K562 (cell line): ENCODE measurements around the gene OGN. TPM values are rescaled to one million over a fixed set of nuclear protein-coding genes. Genes with fewer than 3 reads are reported as not detected.

Experiments used
- ATAC-seq: fragments of 200-7000 bp; cut with Tn5 transposase; 3 replicates; pipeline ENCODE4 v1.9.1; 2020; ENCODE audit warnings: moderate library complexity
- BruUV-seq: library from RNA; stranded (reverse); fragments of 400-500 nt; replicated peaks from 2 replicates; lab custom pipeline; 2021; lab: Mats Ljungman, UMichigan
- CTCF ChIA-PET: fragments of 300-600 bp; formaldehyde crosslinking; extraction: SDS; loops from one replicate; lab custom pipeline; 2021; ENCODE audit warnings: low intra/inter-chr PET ratio; lab: Yijun Ruan, JAX
- POLR2A ChIA-PET: fragments of 300-600, 350-650 bp; sonication (Branson Sonifier 250); formaldehyde crosslinking; extraction: SDS; loops from one replicate; lab custom pipeline; 2021; ENCODE audit warnings: antibody characterized with exemption, inconsistent platforms; lab: Yijun Ruan, JAX
- DNase-seq, 4 experiments: peaks; one replicate each; pipeline versions ENCODE4 v3.0.0 to v3.0.0-alpha.2; 2011 to 2018; ENCODE audit warnings: low spot score in 3 of 4, mixed read lengths in 3 of 4; ENCODE audit errors: extremely low read depth in 1 of 4
- FAIRE-seq: peaks from 2 replicates; lab custom pipeline; 2011; peaks lifted over from hg19 to GRCh38; lab: Jason Lieb, UNC
- H2AFZ ChIP-seq: 2 replicates; pipeline ENCODE4 v1.6.0; 2011; ENCODE audit warnings: low read depth, low read length, control low read depth, inconsistent platforms
- H3K27ac ChIP-seq: fragments of 200-600 bp; 3 replicates; pipeline ENCODE4 v1.8.0; 2011; ENCODE audit warnings: low read depth, mild to moderate bottlenecking, control low read depth, inconsistent platforms, low read length, moderate library complexity, mixed read lengths; ENCODE audit errors: extremely low read depth
- H3K27me3 ChIP-seq, 2 experiments: fragments of 300-600 bp in 1 of 2; 2 replicates in 1 of 2; 3 replicates in 1 of 2; pipeline versions ENCODE4 v1.6.0 to v1.8.0; 2011; ENCODE audit warnings: inconsistent platforms in 2 of 2, low read length in 2 of 2, mild to moderate bottlenecking in 1 of 2, mixed read lengths in 1 of 2, moderate library complexity in 1 of 2; ENCODE audit not compliant: control insufficient read depth in 2 of 2, insufficient read depth in 2 of 2
- H3K36me3 ChIP-seq: fragments of 300-600 bp; 3 replicates; pipeline ENCODE4 v1.8.0; 2011; ENCODE audit warnings: mild to moderate bottlenecking, low read length, inconsistent platforms; ENCODE audit not compliant: control insufficient read depth, insufficient read depth
- H3K4me1 ChIP-seq, 2 experiments: fragments of 200-600 bp in 1 of 2; replicated peaks in 1 of 2; 2 replicates in 1 of 2; 3 replicates in 1 of 2; pipeline versions ENCODE4 v1.5.1 to v1.8.0; 2011; ENCODE audit warnings: inconsistent platforms in 2 of 2, low read length in 2 of 2, mild to moderate bottlenecking in 1 of 2, mixed read lengths in 1 of 2, moderate library complexity in 1 of 2; ENCODE audit not compliant: control insufficient read depth in 2 of 2, insufficient read depth in 2 of 2
- H3K4me2 ChIP-seq: 2 replicates; pipeline ENCODE4 v1.6.1; 2011; ENCODE audit warnings: low read length, control low read depth, inconsistent platforms, mixed read lengths; ENCODE audit not compliant: insufficient read depth
- H3K4me3 ChIP-seq: fragments of 200-600 bp; sonication (generic), shearing (Covaris generic); 2 replicates; pipeline ENCODE4 v1.5.1; 2016; ENCODE audit warnings: control low read depth, inconsistent platforms
- H3K79me2 ChIP-seq: fragments of 200-600 bp; 3 replicates; pipeline ENCODE4 v1.8.0; 2011; ENCODE audit warnings: low read length, inconsistent platforms; ENCODE audit not compliant: control insufficient read depth, insufficient read depth
- H3K9ac ChIP-seq, 2 experiments: 2 replicates each; pipeline versions ENCODE4 v1.6.0 to v1.6.1; 2011; ENCODE audit warnings: low read depth in 2 of 2, low read length in 2 of 2, control low read depth in 1 of 2, inconsistent platforms in 1 of 2, mild to moderate bottlenecking in 1 of 2, mixed read lengths in 1 of 2; ENCODE audit not compliant: insufficient read depth in 1 of 2
- H3K9me1 ChIP-seq: one replicate; pipeline ENCODE4 v1.6.0; 2011; ENCODE audit warnings: inconsistent platforms, mild to moderate bottlenecking, low read length, moderate library complexity; ENCODE audit not compliant: control insufficient read depth, insufficient read depth
- H3K9me3 ChIP-seq: replicated peaks from 2 replicates; pipeline ENCODE4 v1.5.1; 2011; ENCODE audit warnings: low read depth, low read length, inconsistent platforms; ENCODE audit not compliant: control insufficient read depth, insufficient read depth
- H4K20me1 ChIP-seq: replicated peaks from 2 replicates; pipeline ENCODE4 v1.6.1; 2011; ENCODE audit warnings: low read length, inconsistent platforms, mixed read lengths; ENCODE audit not compliant: control insufficient read depth, insufficient read depth
- ARID1B ChIP-seq: fragments of 450-650 bp; IDR thresholded peaks from 2 replicates; pipeline ENCODE4 v1.6.1; 2016; ENCODE audit warnings: antibody characterized with exemption, mild to moderate bottlenecking, inconsistent platforms
- ATF1 ChIP-seq, 2 experiments: fragments of 450-650 bp in 1 of 2; IDR thresholded peaks; 2 replicates each; pipeline ENCODE4 v1.6.1; 2016; ENCODE audit warnings: missing compliant biosample characterization in 1 of 2, missing genetic modification characterization in 1 of 2
- ELF2 ChIP-seq: fragments of 250-450 bp; sonication (Bioruptor Pico); IDR thresholded peaks from 2 replicates; pipeline ENCODE4 v1.5.0; 2021; ENCODE audit warnings: mild to moderate bottlenecking
- FOXJ2 ChIP-seq: fragments of 200-800 bp; sonication (Bioruptor generic); IDR thresholded peaks from 2 replicates; pipeline ENCODE4 v1.6.1; 2016; ENCODE audit warnings: missing genetic modification characterization, missing compliant biosample characterization
- MEIS2 ChIP-seq: fragments of 450-650 bp; IDR thresholded peaks from 2 replicates; pipeline ENCODE4 v1.6.1; 2014; ENCODE audit warnings: mild to moderate bottlenecking; ENCODE audit not compliant: partially characterized antibody
- RB1 ChIP-seq: fragments of 450-650 bp; IDR thresholded peaks from 2 replicates; pipeline ENCODE4 v1.6.1; 2017; ENCODE audit warnings: low read depth, mild to moderate bottlenecking
- RBM15 ChIP-seq: fragments of 200-400 bp; formaldehyde crosslinking; IDR thresholded peaks from 2 replicates; pipeline ENCODE4 v1.6.1; 2018; ENCODE audit warnings: mild to moderate bottlenecking, low read length, moderate library complexity; ENCODE audit not compliant: insufficient read depth
- STAT5B ChIP-seq: fragments of 250-450 bp; sonication (Bioruptor Pico); IDR thresholded peaks from 2 replicates; pipeline ENCODE4 v1.8.0; 2021; ENCODE audit warnings: mild to moderate bottlenecking, inconsistent platforms
- TAF15 ChIP-seq: fragments of 200-400 bp; formaldehyde crosslinking; IDR thresholded peaks from 2 replicates; pipeline ENCODE4 v1.6.1; 2017; ENCODE audit warnings: mild to moderate bottlenecking, low read depth, low read length, moderate library complexity
- TAL1 ChIP-seq: fragments of 450-650 bp; IDR thresholded peaks from 2 replicates; pipeline ENCODE4 v1.6.1; 2016; ENCODE audit warnings: mild to moderate bottlenecking
- TBL1XR1 ChIP-seq, 2 experiments: IDR thresholded peaks; 2 replicates each; pipeline ENCODE4 v1.6.1; 2012; ENCODE audit warnings: improper control_type of control experiment in 2 of 2, low read length in 2 of 2, mild to moderate bottlenecking in 1 of 2
- ZNF696 ChIP-seq: fragments of 250-450 bp; sonication (Bioruptor Pico); conservative IDR thresholded peaks from 2 replicates; pipeline ENCODE4 v1.4.0; 2020; ENCODE audit warnings: mild to moderate bottlenecking, moderate library complexity
- ZNF830 ChIP-seq: fragments of 250-450 bp; sonication (Bioruptor Pico); IDR thresholded peaks from 2 replicates; pipeline ENCODE4 v1.5.0; 2021; ENCODE audit warnings: mild to moderate bottlenecking
- WGBS: fragments of 100-300 bp; shearing (Covaris generic); methylation state at CpG from one replicate; pipeline ENCODE4 v1.1.6; 2016; ENCODE audit warnings: low coverage, mixed read lengths; ENCODE audit not compliant: insufficient coverage; ENCODE audit errors: missing lambda C conversion rate; 5-methylcytosine and 5-hydroxymethylcytosine counted together
- in situ Hi-C: fragments of 300-500 bp; cut with MboI; formaldehyde crosslinking; loops from 4 replicates; pipeline ENCODE4 v1.15.0; 2018; ENCODE audit warnings: inconsistent platforms, mixed read lengths
- intact Hi-C: fragments of 100-400 bp; cut with micrococcal nuclease; formaldehyde crosslinking; loops from 2 replicates; pipeline ENCODE4 v1.14.2; 2022
- polyA plus RNA-seq, 8 experiments: library from polyadenylated mRNA; depleted of rRNA in 4 of 8; stranded (reverse) in 5 of 8; unstranded in 3 of 8; fragments of >200 nt; fragmentation: Nextera tagmentation in 2 of 8; fragmentation: Illumina TruSeq in 1 of 8; extraction: Ambion mirVana in 2 of 8; extraction: Trizol in 1 of 8; gene quantifications; 2 replicates each; pipeline versions ENCODE4 v1.2.1 to v1.2.3, GENCODE V29; 2011 to 2014; ENCODE audit warnings: inconsistent platforms in 1 of 8, missing spikeins in 1 of 8
- total RNA-seq, 7 experiments: library from RNA; depleted of rRNA in 6 of 7; stranded (reverse); fragments of >200 nt in 6 of 7; fragmentation: Illumina TruSeq in 2 of 7; extraction: Trizol in 2 of 7; gene quantifications; 2 replicates each; pipeline versions ENCODE4 v1.2.1 to v1.2.3, GENCODE V29; 2011 to 2021; ENCODE audit warnings: low replicate concordance in 1 of 7
- TF ChIP-seq, protein P1 (sequence below): fragments of 450-650 bp; IDR thresholded peaks from 2 replicates; pipeline ENCODE4 v1.6.1; 2016
- TF ChIP-seq, protein P2 (sequence below), 2 experiments: IDR thresholded peaks in 1 of 2; conservative IDR thresholded peaks in 1 of 2; 2 replicates each; pipeline ENCODE4 v1.6.1; 2016; ENCODE audit warnings: low read depth in 2 of 2, mild to moderate bottlenecking in 1 of 2, missing compliant biosample characterization in 1 of 2, missing genetic modification characterization in 1 of 2, moderate library complexity in 1 of 2
- TF ChIP-seq, protein P3 (sequence below): fragments of 250-450 bp; sonication (Bioruptor Pico); IDR thresholded peaks from 2 replicates; pipeline ENCODE4 v1.5.0; 2021

Gene OGN
- total and polyA plus RNA-seq, 9 of the 15 experiments (the other 6 are each of a cell fraction or from before 2014, with no cell fraction given), result 0.07 to 0.17 TPM; not detected in 7

DNA sequence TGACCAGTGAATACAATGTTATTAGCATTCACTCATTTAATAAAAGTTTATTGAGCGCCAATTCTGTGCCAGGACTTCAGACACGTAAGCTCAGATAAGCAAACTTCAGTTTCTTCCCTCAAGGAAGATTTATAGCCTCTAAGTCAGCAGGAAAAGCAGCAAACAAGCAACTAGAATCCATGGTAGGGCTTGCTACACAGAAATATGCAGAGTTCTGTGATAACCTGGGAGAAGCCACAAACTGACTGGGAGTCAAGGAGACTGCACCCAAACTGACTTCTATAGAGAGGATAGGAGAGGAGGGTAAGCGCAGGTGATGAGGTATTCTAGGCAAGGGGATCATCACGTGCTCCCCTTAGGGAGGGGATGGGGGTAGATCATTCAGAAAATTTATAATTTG lies 1.4 kb upstream of the OGN start:
- Histone ChIP-seq H3K9me3 (no peaks in the 10 kb centered on the region), H3K27ac (no peak overlapping the region), H3K4me3 (no peak overlapping the region), H4K20me1 (no peaks in the 10 kb centered on the region), H3K36me3 (no peaks in the 10 kb centered on the region), H3K27me3 (no peaks in the 10 kb centered on the region), H2AFZ (no peak overlapping the region), H3K9ac (no peak overlapping the region), H3K9me1 (no peaks in the 10 kb centered on the region), H3K4me2 (no peak overlapping the region), H3K4me1 (peaks cover 0 to 11% of the 10 kb centered on the region in 2 experiments; a peak in 3 of 5 replicates), H3K79me2 (no peaks in the 10 kb centered on the region)
- ChIA-PET CTCF (no interaction called here), POLR2A (interaction anchor here (0.8 kb wide), 1 partner anchor 40 kb away, joined by 3 read pairs; no protein-coding TSS in a partner anchor)
- TF ChIP-seq, protein P1, sequence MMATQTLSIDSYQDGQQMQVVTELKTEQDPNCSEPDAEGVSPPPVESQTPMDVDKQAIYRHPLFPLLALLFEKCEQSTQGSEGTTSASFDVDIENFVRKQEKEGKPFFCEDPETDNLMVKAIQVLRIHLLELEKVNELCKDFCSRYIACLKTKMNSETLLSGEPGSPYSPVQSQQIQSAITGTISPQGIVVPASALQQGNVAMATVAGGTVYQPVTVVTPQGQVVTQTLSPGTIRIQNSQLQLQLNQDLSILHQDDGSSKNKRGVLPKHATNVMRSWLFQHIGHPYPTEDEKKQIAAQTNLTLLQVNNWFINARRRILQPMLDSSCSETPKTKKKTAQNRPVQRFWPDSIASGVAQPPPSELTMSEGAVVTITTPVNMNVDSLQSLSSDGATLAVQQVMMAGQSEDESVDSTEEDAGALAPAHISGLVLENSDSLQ, result peak; percentile 87
- TF ChIP-seq TAF15, result no peak
- TF ChIP-seq TAL1, result no peak
- TF ChIP-seq STAT5B (CRISPR knock-in tag), result no peak
- no peak for TF ChIP-seq ELF2
- TF ChIP-seq, protein P2, sequence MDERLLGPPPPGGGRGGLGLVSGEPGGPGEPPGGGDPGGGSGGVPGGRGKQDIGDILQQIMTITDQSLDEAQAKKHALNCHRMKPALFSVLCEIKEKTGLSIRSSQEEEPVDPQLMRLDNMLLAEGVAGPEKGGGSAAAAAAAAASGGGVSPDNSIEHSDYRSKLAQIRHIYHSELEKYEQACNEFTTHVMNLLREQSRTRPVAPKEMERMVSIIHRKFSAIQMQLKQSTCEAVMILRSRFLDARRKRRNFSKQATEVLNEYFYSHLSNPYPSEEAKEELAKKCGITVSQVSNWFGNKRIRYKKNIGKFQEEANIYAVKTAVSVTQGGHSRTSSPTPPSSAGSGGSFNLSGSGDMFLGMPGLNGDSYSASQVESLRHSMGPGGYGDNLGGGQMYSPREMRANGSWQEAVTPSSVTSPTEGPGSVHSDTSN (CRISPR knock-in tag; IDR thresholded peaks at IDR 0.05; ENCODE audit: low read depth), result no peak
- TF ChIP-seq, protein P2 (tag; conservative IDR thresholded peaks at IDR 0.05; ENCODE audit: low read depth), result peak; percentile 94
- TF ChIP-seq, protein P3, sequence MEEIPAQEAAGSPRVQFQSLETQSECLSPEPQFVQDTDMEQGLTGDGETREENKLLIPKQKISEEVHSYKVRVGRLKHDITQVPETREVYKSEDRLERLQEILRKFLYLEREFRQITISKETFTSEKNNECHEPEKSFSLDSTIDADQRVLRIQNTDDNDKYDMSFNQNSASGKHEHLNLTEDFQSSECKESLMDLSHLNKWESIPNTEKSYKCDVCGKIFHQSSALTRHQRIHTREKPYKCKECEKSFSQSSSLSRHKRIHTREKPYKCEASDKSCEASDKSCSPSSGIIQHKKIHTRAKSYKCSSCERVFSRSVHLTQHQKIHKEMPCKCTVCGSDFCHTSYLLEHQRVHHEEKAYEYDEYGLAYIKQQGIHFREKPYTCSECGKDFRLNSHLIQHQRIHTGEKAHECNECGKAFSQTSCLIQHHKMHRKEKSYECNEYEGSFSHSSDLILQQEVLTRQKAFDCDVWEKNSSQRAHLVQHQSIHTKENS (CRISPR knock-in tag), result no peak
- no peak for TF ChIP-seq RB1
- no peak for TF ChIP-seq RBM15
- TF ChIP-seq ATF1 (CRISPR knock-in tag; IDR thresholded peaks at IDR 0.05), result no peak
- TF ChIP-seq ATF1 (tag; IDR thresholded peaks at IDR 0.05), result 0 out of 2 replicates have a peak, but pooled peaks have one; percentile 31
- no peak for TF ChIP-seq ZNF830
- peak; percentile 57; the same call in 1 of the 2 replicates for TF ChIP-seq FOXJ2 (tag)
- TF ChIP-seq ARID1B, result 0 out of 2 replicates have a peak, but pooled peaks have one; percentile 9
- TF ChIP-seq TBL1XR1 (IDR thresholded peaks at IDR 0.05; ENCODE audit: low read length in 2 of 2), result no peak
- no peak for TF ChIP-seq ZNF696 (CRISPR knock-in tag)
- TF ChIP-seq MEIS2, result peak; percentile 96
- no TSS peak for BruUV-seq
- FAIRE-seq (no peak), DNase-seq (peak in 2 of 4 experiments; percentile 8), ATAC-seq (peak; percentile 25; the same call in 1 of the 3 replicates)
- in situ Hi-C loops, result no loop called here
- intact Hi-C loops, result no loop called here
- 32% methylated on average over 4 of the region's 4 CpGs for WGBS
